Osteoblast (primary cell): Measurements from ENCODE around the gene RPA3. TPM values are rescaled to one million over a fixed set of nuclear protein-coding genes. Genes with fewer than 3 reads are reported as not detected.
A peak's percentile ranks its signal among the peaks of the same experiment; 100 is the strongest.

Experiments
- DNase-seq: peaks from one replicate; pipeline ENCODE4 v3.0.0; 2011; ENCODE audit warnings: low spot score, mixed read lengths; ENCODE audit not compliant: insufficient read length; ENCODE audit errors: missing footprints
- H2AFZ ChIP-seq: 2 replicates; pipeline ENCODE4 v1.6.0; 2011; ENCODE audit warnings: mild to moderate bottlenecking, low read length
- H3K27ac ChIP-seq: 2 replicates; pipeline ENCODE4 v1.5.1; 2011; ENCODE audit warnings: mild to moderate bottlenecking, low read depth, low read length, moderate library complexity
- H3K27me3 ChIP-seq: 2 replicates; pipeline ENCODE4 v1.6.0; 2012; ENCODE audit warnings: mild to moderate bottlenecking, control low read depth, inconsistent platforms, low read length, moderate library complexity; ENCODE audit not compliant: insufficient read depth
- H3K36me3 ChIP-seq: 2 replicates; pipeline ENCODE4 v1.5.1; 2011; ENCODE audit warnings: mild to moderate bottlenecking, low read length, control low read depth, moderate library complexity; ENCODE audit not compliant: insufficient read depth
- H3K4me1 ChIP-seq: 2 replicates; pipeline ENCODE4 v1.5.1; 2011; ENCODE audit warnings: mild to moderate bottlenecking, low read length, control low read depth, moderate library complexity; ENCODE audit not compliant: insufficient read depth
- H3K4me2 ChIP-seq: 2 replicates; pipeline ENCODE4 v1.6.0; 2011; ENCODE audit warnings: mild to moderate bottlenecking, low read length; ENCODE audit not compliant: insufficient read depth
- H3K4me3 ChIP-seq: fragments of 200-600 bp; sonication (generic); 3 replicates; pipeline ENCODE4 v1.5.1; 2012; ENCODE audit warnings: mild to moderate bottlenecking, low read length, inconsistent platforms; ENCODE audit not compliant: insufficient read depth
- H3K79me2 ChIP-seq: 2 replicates; pipeline ENCODE4 v1.6.0; 2012; ENCODE audit warnings: mild to moderate bottlenecking, low read length, control low read depth, inconsistent platforms; ENCODE audit not compliant: insufficient read depth
- H3K9me3 ChIP-seq: 2 replicates; pipeline ENCODE4 v1.5.1; 2011; ENCODE audit warnings: low read depth, low read length, control low read depth
- H4K20me1 ChIP-seq: 2 replicates; pipeline ENCODE4 v1.6.0; 2012; ENCODE audit warnings: mild to moderate bottlenecking, low read length, control low read depth; ENCODE audit not compliant: insufficient read depth
- CTCF ChIP-seq: IDR thresholded peaks from 2 replicates; pipeline ENCODE4 v1.5.1; 2011; ENCODE audit warnings: mild to moderate bottlenecking, low read depth, low read length, moderate library complexity; ENCODE audit errors: extremely low read depth
- total RNA-seq: library from RNA; depleted of rRNA; stranded (reverse); fragments of >200 nt; gene quantifications from 2 replicates; pipeline ENCODE4 v1.2.3, GENCODE V29; 2012

The RPA3 gene
- total RNA-seq = 15.9 and 16.6 TPM in 2 replicates

- Histone ChIP-seq H3K27me3 (no peaks in the 10 kb centered on the region), H3K9me3 (no peaks in the 10 kb centered on the region), H3K79me2 (no peaks in the 10 kb centered on the region), H4K20me1 (no peaks in the 10 kb centered on the region), H3K36me3 (no peaks in the 10 kb centered on the region), H3K27ac (no peak within 1 kb of the TSS), H2AFZ (no peak within 1 kb of the TSS), H3K4me2 (peak within 1 kb of the TSS; percentile 18), H3K4me3 (no peak within 1 kb of the TSS), H3K4me1 (peaks cover 3% of the 10 kb centered on the region)
- TF ChIP-seq CTCF = no peak
- DNase-seq = no peak
These were observed at the start of gene RPA3 for GRCh38 chr7:7718492-7718891. Gene RPA3 (minus strand): TSS chr7:7718607. CDS start chr7:7640418, 78,189 bp downstream.

GRCh38 chr7:7766671-7767070 is 48.3 kb upstream of the RPA3 start:
- no peak overlapping the region for H3K4me3 ChIP-seq

GRCh38 chr7:7765422-7765821 is 47.0 kb upstream of the RPA3 start:
- Histone ChIP-seq H4K20me1 (no peaks in the 10 kb centered on the region), H3K36me3 (no peaks in the 10 kb centered on the region), H3K27me3 (no peaks in the 10 kb centered on the region), H3K4me1 (peaks cover 26% of the 10 kb centered on the region), H3K27ac (no peak overlapping the region), H2AFZ (no peak overlapping the region), H3K4me3 (no peak overlapping the region), H3K4me2 (no peak overlapping the region), H3K79me2 (no peaks in the 10 kb centered on the region), H3K9me3 (no peaks in the 10 kb centered on the region)
- DNase-seq = no peak
- TF ChIP-seq CTCF = no peak

More at GRCh38 chr7:7766671-7767070, 48.3 kb upstream of the RPA3 start:
- Histone ChIP-seq H3K9me3 (no peaks in the 10 kb centered on the region), H3K4me2 (no peak overlapping the region), H3K4me1 (peaks cover 31% of the 10 kb centered on the region), H3K27me3 (no peaks in the 10 kb centered on the region), H3K36me3 (no peaks in the 10 kb centered on the region), H4K20me1 (no peaks in the 10 kb centered on the region), H3K27ac (no peak overlapping the region), H3K79me2 (no peaks in the 10 kb centered on the region), H2AFZ (no peak overlapping the region)
- TF ChIP-seq CTCF = no peak
- no peak for DNase-seq

GRCh38 chr7:7764520-7765396 is 46.4 kb upstream of the RPA3 start:
- DNase-seq = no peak
- no peaks in the 10 kb centered on the region for H3K9me3 ChIP-seq

More at GRCh38 chr7:7764520-7765396, 46.4 kb upstream of the RPA3 start:
- Histone ChIP-seq H3K27me3 (no peaks in the 10 kb centered on the region), H4K20me1 (no peaks in the 10 kb centered on the region), H3K79me2 (no peaks in the 10 kb centered on the region), H3K4me3 (no peak overlapping the region), H3K36me3 (no peaks in the 10 kb centered on the region), H2AFZ (no peak overlapping the region), H3K4me2 (no peak overlapping the region), H3K27ac (no peak overlapping the region), H3K4me1 (peaks cover 19% of the 10 kb centered on the region)
- TF ChIP-seq CTCF = no peak
